Subcutaneous adipose tissue (tissue), 4 donors: ENCODE data around the gene PA2G4. TPM values are rescaled to one million over a fixed set of nuclear protein-coding genes. Genes with fewer than 3 reads are reported as not detected.

Source experiments
- CTCF ChIP-seq: fragments of 450-650 bp; IDR thresholded peaks from one replicate; pipeline ENCODE4 v1.5.1; 2016; ENCODE audit warnings: low read depth, mild to moderate bottlenecking, control low read depth, antibody characterized with exemption, moderate library complexity
- total RNA-seq, 4 donors: library from RNA; depleted of rRNA; stranded (reverse); fragments of >200 nt; gene quantifications; one replicate each; pipeline ENCODE4 v1.1.0, GENCODE V29; 2016

The PA2G4 gene
- total RNA-seq, 4 donors from 2014 or later: 60.9 to 99.1 (median 87.1) TPM

GRCh38 chr12:56152132-56152755 is 47.9 kb downstream of the PA2G4 start, which contains the start of gene MYL6B:
Gene MYL6B (plus strand): TSS chr12:56152587. CDS start chr12:56153919, 1,332 bp downstream.
- no peak for TF ChIP-seq CTCF

- no peak for TF ChIP-seq CTCF
These were observed 48.7 kb downstream of the PA2G4 start for GRCh38 chr12:56152756-56153677.

- no peak for TF ChIP-seq CTCF
These were observed 49.3 kb downstream of the PA2G4 start for GRCh38 chr12:56153678-56154065.

GRCh38 chr12:56154246-56154771 is 50.0 kb downstream of the PA2G4 start:
- TF ChIP-seq CTCF: no peak

GRCh38 chr12:56154818-56155217 is 50.5 kb downstream of the PA2G4 start:
- no peak for TF ChIP-seq CTCF

- TF ChIP-seq CTCF: no peak
These were observed 51.0 kb downstream of the PA2G4 start for GRCh38 chr12:56155256-56155845.
